GM21526 (cell line): ENCODE data around the gene ENOX2.

Source experiments
- ATAC-seq: cut with Tn5 transposase; IDR thresholded peaks from one replicate; pipeline ENCODE4 v1.9.1; 2021; ENCODE audit warnings: moderate library complexity; ENCODE audit not compliant: unreplicated experiment, low FRiP score

The ENOX2 gene

GRCh38 chrX:130652824-130653578, 250.0 kb downstream of the ENOX2 start:
- no peak for ATAC-seq

DNA sequence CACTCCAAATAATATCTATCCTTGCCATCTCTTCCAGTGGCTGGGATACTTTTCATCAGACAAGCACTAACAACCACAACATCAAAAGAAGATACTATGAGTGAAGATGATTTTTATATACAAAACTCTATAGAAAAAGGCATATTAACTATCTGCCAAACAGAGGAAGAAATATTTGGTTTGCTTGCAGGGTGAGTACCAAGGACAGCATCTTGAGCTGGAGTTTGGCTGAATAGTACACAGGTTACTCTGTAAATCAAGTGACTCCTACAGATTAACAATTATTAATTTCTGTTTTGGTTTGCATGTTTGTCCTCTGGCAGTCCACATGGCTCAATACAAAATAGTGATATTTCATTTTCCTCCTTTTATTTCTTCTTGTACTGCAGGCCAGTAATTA, 253.3 kb downstream of the ENOX2 start:
- no peak for ATAC-seq

- ATAC-seq: no peak
These were observed 255.5 kb downstream of the ENOX2 start for GRCh38 chrX:130647468-130647867.

DNA sequence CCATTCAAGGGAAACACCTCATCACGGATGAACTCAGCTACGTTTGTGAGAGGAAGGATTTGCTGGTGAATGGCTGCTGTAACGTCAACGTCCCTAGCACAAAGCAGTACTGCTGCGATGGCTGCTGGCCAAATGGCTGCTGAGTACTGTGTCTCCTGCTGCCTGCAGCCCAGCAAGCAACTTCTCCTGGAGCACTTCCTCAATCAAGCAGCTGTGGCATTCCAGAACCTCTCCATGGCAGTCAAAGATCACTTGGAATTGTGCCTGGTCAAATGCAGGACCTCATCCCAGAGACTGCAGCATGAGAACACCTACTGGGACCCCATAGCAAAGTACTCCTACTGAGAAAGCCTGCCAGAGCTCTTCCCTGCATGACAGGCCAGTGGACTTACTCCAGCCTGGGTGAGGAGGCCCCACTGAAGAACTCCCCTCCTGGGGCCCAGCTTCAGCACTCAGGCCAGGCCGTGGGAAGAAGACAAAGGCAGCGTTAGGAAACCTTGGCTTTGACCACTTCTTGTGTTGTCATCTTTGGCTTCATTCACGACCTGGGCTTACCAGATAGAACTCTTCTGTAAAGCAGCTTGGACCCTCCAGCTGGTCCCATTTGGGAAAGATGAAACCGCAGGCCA, 256.9 kb downstream of the ENOX2 start:
- ATAC-seq: no peak

GRCh38 chrX:130637591-130637990, 265.4 kb downstream of the ENOX2 start:
- ATAC-seq: no peak

DNA sequence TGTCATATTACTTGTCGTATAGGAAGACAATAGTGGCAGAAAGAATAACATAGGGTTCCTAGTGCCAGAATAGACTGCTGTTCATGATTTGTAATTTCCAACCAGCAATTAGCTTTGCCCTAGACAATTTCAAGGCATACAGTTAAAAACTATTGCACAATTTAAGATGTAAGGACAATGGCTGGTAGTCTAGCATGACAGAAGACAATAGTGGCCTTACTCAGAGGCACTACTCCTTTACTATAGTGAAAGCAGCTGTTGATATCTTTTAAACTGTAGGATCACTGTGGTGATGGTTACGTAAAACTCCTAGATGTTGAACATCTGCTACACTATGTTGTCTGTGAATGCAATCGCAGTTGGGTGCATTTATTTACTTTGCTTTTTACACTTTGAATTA, 266.7 kb downstream of the ENOX2 start:
- no peak for ATAC-seq

- ATAC-seq: no peak
These were observed 272.0 kb downstream of the ENOX2 start for GRCh38 chrX:130631011-130631410.

GRCh38 chrX:130628516-130628915, 274.5 kb downstream of the ENOX2 start:
- no peak for ATAC-seq

DNA sequence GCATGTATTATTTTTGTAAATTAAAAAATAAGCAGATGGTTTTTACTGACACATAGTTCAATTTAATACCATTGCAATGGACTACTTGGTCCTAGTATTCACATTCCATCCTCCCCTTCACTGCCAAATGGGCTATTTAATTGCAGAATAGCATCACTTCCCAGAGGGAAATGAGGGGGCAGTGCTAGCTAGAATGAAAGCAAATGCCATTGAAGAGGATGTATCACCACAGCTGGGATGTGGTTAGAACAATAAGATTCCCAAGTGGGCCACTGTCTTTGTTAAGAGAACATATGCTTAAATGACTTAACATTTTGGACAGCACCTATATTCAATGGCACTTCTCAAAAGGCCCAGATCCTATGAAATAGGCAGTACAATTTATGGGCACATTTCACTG, 276.5 kb downstream of the ENOX2 start:
- no peak for ATAC-seq

DNA sequence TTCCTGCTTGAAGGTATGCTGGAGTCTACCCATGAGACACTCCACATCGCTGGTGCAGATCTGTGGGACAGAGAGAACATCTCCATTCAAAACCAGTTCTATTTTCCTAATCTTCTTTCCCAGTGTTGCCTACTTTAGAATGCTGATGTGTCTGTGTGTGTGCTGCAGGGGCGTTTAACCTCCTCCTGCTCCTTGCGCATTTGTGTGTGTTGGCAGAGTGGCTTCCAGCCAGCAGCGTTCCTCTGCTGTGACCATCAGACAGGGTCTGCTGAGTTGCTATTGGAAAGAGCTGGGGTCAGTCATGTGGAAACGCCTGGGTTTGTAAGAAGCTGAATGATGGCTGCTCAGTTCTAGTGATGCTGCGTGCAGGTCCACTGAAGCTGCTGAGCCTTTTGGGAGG, 277.6 kb downstream of the ENOX2 start:
- ATAC-seq: no peak

DNA sequence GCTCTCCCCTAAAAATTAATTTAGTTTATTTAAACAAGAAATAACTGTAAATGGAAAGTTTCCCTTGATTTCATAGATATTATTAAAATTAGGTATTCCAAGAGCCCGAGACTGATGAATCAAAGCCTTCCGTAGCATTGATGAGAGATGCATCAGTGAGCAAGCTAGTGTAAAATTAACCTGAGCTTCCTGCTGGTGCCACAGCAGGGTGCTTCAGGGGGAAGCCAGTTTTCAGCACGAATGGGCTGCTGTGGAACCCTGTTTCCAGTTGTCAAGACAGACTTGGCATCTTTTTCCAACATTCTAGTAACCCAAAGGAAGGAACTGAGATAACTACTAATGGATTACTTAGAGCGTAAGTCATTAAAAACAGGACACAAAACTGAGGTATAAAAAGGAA, 279.5 kb downstream of the ENOX2 start:
- ATAC-seq: no peak

GRCh38 chrX:130615941-130616340, 287.1 kb downstream of the ENOX2 start:
- no peak for ATAC-seq

DNA sequence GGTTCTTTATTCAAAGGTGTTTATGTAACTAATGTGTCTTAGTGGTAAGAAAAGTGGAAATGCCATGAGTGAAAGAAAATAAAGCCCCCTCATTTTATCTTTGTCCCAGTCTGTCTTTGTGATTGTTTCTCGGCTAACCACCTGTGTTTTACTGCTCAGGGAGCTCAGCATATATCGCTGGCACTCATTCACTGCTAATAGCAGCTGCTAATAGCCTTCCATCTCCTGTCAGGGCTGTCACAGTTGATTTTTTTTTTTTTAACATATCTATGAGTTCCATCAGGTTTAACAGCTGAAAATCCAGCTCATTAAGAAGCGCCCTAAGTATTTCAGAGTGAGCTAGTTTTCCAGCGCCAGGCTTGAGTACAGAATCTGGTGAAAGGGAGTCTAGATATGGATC, 295.6 kb downstream of the ENOX2 start:
- no peak for ATAC-seq

GRCh38 chrX:130606425-130606824, 296.6 kb downstream of the ENOX2 start:
- ATAC-seq: no peak

GRCh38 chrX:130604882-130605281, 298.1 kb downstream of the ENOX2 start:
- ATAC-seq: no peak

DNA sequence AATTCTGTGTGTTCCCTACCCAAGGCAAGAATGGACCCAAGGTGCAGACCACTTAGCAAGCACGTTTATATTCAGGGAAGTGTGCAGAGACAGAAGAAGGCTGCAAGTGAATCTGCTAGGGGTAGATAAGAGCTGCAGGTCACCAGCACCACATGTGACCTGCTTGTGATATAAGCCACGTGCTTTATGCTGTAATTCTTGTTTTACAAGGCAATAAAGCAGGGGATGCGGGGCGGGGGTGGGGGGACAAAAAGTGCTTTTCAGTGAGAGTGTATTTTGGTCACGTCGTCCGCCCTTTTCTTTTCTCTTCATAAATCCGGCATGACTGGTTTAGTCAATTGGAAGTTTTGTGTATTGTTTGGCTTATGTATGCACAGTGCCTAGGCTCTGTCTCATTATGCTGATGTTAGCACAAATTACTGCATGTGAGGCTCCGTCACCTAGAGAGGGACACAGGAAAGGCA, 308.5 kb downstream of the ENOX2 start:
- ATAC-seq: no peak

- no peak for ATAC-seq
These were observed 309.1 kb downstream of the ENOX2 start for GRCh38 chrX:130593911-130594310.

- ATAC-seq: no peak
These were observed 310.8 kb downstream of the ENOX2 start for GRCh38 chrX:130592204-130592603.

DNA sequence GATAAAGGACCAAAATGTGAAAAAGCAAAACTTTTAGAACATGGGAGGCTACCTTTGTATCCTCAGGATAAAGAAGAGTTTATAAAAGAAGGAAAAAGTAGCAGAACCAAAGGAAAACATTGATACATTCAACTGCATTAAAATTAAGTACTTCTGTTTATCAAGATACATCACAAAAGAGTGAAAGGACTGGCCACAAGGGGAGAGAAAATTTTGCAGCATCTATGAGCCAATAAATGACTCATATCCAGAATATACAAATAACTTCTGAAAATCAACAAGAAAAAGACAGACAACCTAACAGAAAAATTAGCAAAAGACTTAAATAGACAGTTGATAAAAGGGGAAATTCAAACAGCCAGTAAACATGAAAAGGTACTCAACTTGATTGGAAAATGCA, 324.1 kb downstream of the ENOX2 start:
- no peak for ATAC-seq

- no peak for ATAC-seq
These were observed 325.6 kb downstream of the ENOX2 start for GRCh38 chrX:130577431-130577830.

GRCh38 chrX:130575831-130576389, 327.1 kb downstream of the ENOX2 start:
- peak; percentile 90 for ATAC-seq
